ENCODE data around the gene GMPR2.

GMPR2 gene

GRCh38 chr14:24232645-24233537 lies at the start of gene GMPR2:
TSS of gene GMPR2 (plus strand) at chr14:24232929. CDS start at chr14:24233254, 325 bp downstream.
- peak; percentile 33 to 39 for ATAC-seq

GRCh38 chr14:24183014-24183481 lies 49.7 kb upstream of the GMPR2 start:
- ATAC-seq = no peak

- no peak for ATAC-seq
These were observed 48.4 kb upstream of the GMPR2 start for GRCh38 chr14:24184104-24184970.

GRCh38 chr14:24185026-24185425 lies 47.7 kb upstream of the GMPR2 start:
- ATAC-seq = no peak

GRCh38 chr14:24185741-24186140 lies 47.0 kb upstream of the GMPR2 start:
- ATAC-seq = no peak

GRCh38 chr14:24186831-24187538 lies 45.7 kb upstream of the GMPR2 start:
- no peak for ATAC-seq

- no peak for ATAC-seq
These were observed 45.2 kb upstream of the GMPR2 start for GRCh38 chr14:24187539-24187915.

- peak; percentile 93 to 94 for ATAC-seq
These were observed 44.3 kb upstream of the GMPR2 start, which contains the start of gene IPO4 for GRCh38 chr14:24188251-24189058. TSS of gene IPO4 (minus strand) at chr14:24188816. CDS start at chr14:24188787, 29 bp downstream.

GRCh38 chr14:24189059-24189375 lies 43.7 kb upstream of the GMPR2 start:
- ATAC-seq = no peak

- ATAC-seq = no peak
These were observed 43.3 kb upstream of the GMPR2 start for GRCh38 chr14:24189460-24189859.

- ATAC-seq = no peak
These were observed 42.3 kb upstream of the GMPR2 start for GRCh38 chr14:24190416-24190815.

- no peak for ATAC-seq
These were observed 39.8 kb upstream of the GMPR2 start for GRCh38 chr14:24192933-24193332.

GRCh38 chr14:24194186-24194872 lies 38.4 kb upstream of the GMPR2 start:
- ATAC-seq = no peak

GRCh38 chr14:24194873-24195185 lies 37.9 kb upstream of the GMPR2 start:
- no peak for ATAC-seq

- peak; percentile 93 to 97 for ATAC-seq
These were observed 37.3 kb upstream of the GMPR2 start, which contains the start of gene TM9SF1 for GRCh38 chr14:24195186-24196070. TSS of gene TM9SF1 (minus strand) at chr14:24195441. CDS start at chr14:24195019, 422 bp downstream.

- no peak for ATAC-seq
These were observed 36.4 kb upstream of the GMPR2 start for GRCh38 chr14:24196071-24197055.

GRCh38 chr14:24197056-24197450 lies 35.7 kb upstream of the GMPR2 start:
- ATAC-seq = no peak

- no peak for ATAC-seq
These were observed 33.8 kb upstream of the GMPR2 start for GRCh38 chr14:24198814-24199524.
